ENCODE results near the gene SH3D19.
"Not testable (repeated sequence)": the region's sequence is repeated elsewhere in the genome, so short reads cannot be mapped to it uniquely, and the experiment has no call there.

Gene SH3D19

GRCh38 chr4:151150821-151151580 lies 174.4 kb downstream of the SH3D19 start:
- no peak for DNase-seq (ENCODE audit: low spot score)

GRCh38 chr4:151148261-151148660 lies 177.1 kb downstream of the SH3D19 start:
- no peak for DNase-seq (ENCODE audit: low spot score)

- DNase-seq (ENCODE audit: low spot score) = no peak
Observed at GRCh38 chr4:151147000-151147399, 178.4 kb downstream of the SH3D19 start.

DNA sequence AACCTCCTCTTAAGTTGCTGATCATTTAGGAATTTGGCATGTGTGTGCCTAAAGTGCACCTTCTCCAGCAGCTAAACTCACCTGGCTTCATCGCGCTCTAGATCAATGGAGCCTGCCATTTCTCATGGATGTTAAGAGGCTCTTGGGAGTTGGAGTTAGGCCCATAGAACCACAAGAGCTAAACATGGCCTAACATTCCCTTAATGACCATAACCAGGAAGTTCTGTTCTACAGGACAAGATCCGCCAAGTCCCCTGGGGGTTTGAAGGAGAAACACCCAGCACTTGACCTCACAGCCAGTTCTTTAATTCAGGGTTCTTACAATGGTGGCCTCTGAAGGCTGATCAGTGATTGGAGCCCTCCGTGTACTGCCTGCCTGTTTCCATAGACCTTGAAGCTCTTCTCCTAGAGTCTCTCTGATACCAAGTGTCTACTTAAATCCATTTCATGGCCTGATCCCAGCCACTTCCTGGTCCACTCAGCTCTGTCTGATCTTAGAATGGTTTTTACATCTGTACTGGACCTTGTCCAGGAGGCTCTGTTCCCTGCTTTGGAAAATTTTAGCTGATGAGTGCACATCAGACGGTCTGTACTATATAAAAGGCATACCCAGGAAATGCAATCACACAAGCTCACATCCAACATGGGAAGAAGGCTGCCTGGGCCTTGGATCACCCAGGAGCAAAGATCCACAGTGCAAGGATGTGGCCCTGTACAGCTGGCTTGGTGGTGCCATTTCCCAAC lies 180.9 kb downstream of the SH3D19 start:
- no peak for DNase-seq (ENCODE audit: low spot score)

GRCh38 chr4:151143811-151144210 lies 181.6 kb downstream of the SH3D19 start:
- no peak for DNase-seq (ENCODE audit: low spot score)

DNA sequence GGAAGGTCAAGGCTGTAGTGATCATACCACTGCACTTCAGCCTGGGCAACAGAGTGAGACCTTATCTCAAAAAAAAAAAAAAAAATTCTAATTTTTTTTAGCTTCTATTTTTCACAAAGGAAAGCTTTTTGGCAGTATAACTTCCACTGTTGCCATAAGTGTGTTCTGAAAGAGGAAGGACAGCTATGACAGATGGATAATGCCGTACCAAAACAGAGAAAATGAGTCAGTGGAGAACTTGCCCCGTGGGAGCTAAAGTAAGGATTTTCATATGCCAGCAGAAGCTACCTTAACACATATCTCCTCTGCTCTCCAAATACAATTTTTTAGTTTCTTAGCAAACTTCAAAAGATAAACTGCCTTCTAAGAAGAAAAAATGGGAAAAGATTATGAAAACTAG lies 182.2 kb downstream of the SH3D19 start:
- no peak for DNase-seq (ENCODE audit: low spot score)

DNA sequence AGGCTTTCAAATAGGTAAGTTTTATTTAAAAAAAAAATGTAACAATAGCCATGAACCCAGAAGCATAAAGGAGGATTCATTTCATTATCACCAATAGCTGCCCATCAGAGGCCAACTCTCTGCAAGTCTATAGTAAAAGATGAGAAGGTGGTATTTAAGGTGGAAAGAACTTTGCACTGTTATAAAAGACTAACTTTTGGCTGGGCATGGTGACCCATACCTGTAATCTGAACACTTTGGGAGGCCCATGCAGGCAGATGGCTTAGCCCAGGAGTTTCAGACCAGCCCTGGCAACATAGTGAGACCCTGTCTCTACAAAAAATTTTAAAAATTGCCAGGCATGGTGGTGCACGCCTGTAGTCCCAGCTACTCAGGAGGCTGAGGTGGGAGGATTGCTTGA lies 182.6 kb downstream of the SH3D19 start:
- no peak for DNase-seq (ENCODE audit: low spot score)

- no peak for DNase-seq (ENCODE audit: low spot score)
Observed at GRCh38 chr4:151139814-151140213, 185.6 kb downstream of the SH3D19 start.

DNA sequence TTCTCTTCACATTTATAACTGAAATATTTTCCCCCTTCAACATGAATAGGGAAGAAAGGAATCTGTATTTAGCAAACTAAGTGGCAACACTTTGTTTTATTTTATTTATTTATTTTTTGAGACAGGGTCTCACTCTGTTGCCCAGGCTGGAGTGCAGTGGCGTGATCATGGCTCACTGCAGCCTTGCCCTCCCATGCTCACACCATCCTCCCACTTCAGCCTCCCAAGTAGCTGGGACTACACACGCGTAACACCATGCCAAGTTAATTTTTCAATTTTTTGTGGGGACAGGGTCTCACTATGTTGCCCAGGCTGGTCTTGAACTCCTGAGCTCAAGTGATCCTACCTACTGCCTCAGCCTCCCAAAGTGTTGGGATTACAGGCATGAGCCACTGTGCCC lies 189.4 kb downstream of the SH3D19 start:
- not testable (repeated sequence) for DNase-seq (ENCODE audit: low spot score)

GRCh38 chr4:151133311-151133710 lies 192.1 kb downstream of the SH3D19 start:
- no peak for DNase-seq (ENCODE audit: low spot score)

DNA sequence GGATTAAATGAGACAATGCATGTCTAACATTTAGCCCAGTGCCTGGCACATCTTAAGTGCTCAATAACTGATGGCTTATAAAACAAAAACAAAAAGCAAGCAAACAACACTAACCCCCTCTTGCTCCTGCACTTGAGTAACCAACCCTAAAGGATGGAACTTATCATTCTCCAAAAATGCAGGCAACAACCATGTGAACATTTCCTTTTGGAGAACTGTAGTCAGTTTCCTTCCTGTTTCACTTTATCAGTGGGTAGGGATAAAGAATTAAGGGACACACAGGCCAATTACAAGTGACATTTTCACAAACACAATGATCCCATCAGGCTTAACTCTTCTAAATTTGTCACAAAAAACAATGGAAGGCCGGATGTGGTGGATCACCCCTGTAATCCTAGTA lies 195.6 kb downstream of the SH3D19 start:
- no peak for DNase-seq (ENCODE audit: low spot score)

DNA sequence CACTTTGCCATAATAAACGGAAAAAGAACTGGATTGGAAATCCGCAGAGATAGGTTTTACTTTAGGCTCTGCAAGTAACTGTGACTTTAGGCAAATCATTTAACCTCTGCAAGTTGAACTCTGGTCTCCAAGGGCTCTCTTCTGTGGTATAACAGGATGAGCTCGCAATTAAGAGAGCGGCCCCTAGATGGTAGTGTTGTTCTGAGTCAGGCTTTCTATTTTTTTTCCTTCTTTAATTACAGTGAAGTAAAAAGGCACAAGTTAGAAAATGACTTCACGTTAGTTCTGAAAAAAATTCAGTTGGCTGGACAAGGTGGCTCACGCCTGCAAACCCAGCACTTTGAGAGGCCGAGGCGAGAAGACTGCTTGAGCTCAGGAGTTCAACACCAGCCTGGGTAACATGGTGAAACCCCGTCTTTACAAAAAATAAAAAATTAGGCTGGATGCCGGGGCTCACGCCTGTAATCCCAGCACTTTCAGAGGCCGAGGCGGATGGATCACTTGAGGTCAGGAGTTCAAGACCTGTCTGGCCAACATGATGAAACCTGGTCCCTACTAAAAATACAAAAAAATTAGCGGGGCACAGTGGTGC lies 207.9 kb downstream of the SH3D19 start:
- peak; percentile 42 for DNase-seq (ENCODE audit: low spot score)

DNA sequence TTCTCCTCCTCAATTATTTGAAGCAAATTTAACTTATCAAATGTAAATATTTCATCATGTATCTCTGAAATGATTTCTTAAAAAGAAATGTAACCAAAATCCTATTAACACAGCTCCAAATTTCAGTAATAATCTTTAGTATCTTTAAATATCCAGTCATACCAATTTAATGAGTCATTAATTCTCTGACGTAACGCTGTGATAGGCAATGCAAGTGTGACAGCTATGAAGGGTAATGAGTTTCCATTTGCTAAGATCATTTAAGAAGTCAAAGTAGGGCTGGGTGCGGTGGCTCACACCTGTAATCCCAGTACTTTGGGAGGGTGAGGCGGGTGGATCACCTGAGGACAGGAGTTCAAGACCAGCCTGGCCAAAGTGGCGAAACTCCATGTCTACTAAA lies 210.4 kb downstream of the SH3D19 start:
- DNase-seq (ENCODE audit: low spot score) = no peak

DNA sequence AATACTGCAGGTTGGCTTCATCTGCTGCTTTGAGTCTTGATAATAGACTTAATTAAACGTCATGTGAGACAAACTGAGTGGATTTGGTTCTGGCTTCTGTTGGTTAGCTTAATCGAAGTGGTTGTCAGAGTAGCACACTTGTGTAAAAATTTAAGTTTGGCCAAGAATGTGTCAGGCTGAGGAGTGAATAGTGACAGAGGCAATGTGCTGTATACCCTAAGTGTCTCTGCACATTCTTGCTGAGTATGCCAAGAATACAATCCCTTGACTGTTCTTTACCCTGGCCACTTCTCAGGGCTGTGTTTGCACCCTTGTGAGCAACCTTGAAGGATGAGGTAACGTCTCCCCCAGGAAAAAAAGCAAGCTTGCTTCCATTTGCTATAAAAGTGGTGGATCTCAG lies 211.1 kb downstream of the SH3D19 start:
- no peak for DNase-seq (ENCODE audit: low spot score)

DNA sequence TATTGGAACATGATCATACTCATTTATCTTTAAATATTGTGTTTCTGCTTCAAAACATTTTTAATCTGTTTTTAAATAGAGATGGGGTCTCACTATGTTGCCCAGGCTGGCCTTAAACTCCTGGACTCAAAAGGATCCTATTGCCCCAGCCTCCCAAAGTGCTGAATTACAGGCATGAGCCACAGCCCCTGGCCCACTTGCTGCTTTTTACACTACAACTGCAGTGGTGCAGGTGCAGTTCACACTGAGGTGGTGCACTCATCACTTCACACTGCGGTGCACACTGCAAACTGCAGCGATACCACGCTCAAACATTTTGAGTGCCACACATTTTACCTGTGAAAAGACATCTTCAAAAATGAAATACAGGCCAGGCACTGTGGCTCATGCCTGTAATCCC lies 215.2 kb downstream of the SH3D19 start:
- no peak for DNase-seq (ENCODE audit: low spot score)

- DNase-seq (ENCODE audit: low spot score) = no peak
Observed at GRCh38 chr4:151107063-151107462, 218.3 kb downstream of the SH3D19 start.

DNA sequence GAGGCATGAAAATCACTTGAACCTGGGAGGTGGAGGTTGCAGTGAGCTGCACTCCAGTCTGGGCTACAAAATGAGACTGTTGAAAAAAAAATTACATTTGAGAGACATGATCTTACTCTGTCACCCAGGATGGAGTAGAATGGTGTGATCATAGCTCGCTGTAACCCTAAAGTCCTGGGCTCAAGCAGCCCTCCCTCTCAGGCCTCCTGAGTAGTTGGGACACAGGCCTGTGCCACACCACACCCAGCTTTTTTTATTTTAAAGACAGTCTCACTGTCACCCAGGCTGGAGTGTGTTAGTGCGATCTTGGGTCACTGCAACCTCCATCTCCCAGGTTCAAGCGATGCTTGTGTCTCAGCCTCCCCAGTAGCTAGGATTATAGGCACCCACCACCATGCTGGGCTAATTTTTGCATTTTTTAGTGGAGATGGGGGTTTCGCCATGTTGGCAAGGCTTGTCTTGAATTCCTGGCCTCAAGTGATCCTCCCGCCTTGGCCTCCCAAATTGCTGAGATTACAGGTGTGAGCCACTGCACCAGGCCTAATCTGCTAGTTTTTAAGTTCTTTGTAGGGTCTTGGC lies 219.9 kb downstream of the SH3D19 start:
- DNase-seq (ENCODE audit: low spot score) = no peak

DNA sequence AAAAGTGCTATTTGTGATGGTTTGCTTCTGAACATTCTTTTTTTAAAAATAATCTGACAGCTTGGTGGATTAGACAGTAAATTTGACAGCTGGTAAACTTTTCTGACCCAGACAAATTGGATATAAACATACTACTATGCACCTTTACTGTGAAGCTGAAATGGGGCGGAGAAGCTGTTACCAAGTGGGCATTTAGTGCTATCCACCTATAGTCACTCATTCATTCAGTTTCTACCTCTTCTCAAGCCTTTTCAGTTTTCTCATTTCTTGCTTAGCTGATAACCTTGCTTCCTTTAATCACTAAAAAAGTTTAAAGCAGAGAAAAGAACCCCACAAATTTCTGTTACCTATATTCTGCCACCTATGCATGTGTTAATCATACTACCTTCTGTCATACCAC lies 220.8 kb downstream of the SH3D19 start:
- DNase-seq (ENCODE audit: low spot score) = no peak

- no peak for DNase-seq (ENCODE audit: low spot score)
Observed at GRCh38 chr4:151103758-151104157, 221.6 kb downstream of the SH3D19 start.

DNA sequence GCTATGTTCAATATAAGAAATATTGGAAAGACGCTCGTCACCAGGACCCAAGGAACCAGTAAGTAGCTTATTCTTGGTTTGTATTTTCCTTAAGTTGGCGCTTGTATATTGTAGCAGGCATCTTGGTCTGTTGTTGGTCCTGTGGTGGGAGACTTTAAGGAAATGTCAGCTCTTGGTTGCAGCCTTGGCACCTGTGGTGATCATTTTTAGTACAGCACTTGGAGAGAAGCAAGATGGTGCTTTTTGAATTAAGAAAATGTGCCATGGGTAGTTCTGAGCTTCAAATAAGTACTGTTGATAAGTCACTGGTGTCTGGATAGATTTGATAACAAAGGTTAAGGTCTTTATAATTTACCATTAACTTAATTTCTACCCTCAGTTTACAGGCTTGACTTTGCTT lies 224.9 kb downstream of the SH3D19 start:
- DNase-seq (ENCODE audit: low spot score) = no peak

GRCh38 chr4:151099976-151100417 lies 225.4 kb downstream of the SH3D19 start:
- DNase-seq (ENCODE audit: low spot score) = no peak

GRCh38 chr4:151099229-151099975 lies 226.0 kb downstream of the SH3D19 start, which contains the start of gene RPS3A:
Gene RPS3A, plus strand, starts transcription at chr4:151099628. Its CDS starts 25 bp downstream, at chr4:151099653.
- DNase-seq (ENCODE audit: low spot score) = peak; percentile 99
